OCI-LY3 (cell line): ENCODE results near the gene STX1B.

Source experiments
- CTCF ChIP-seq: fragments of 200-600, 300-600 bp; sonication (generic); IDR thresholded peaks from 2 replicates; pipeline ENCODE4 v1.5.1; 2014; ENCODE audit warnings: antibody characterized with exemption, low read length, low read depth
- EZH2phosphoT487 ChIP-seq: fragments of 200-600 bp; shearing (Covaris generic); IDR thresholded peaks from 2 replicates; pipeline ENCODE4 v1.6.1; 2018; ENCODE audit warnings: antibody characterized with exemption, mixed run types, low read depth

GRCh38 chr16:30950516-30951065 lies 59.8 kb downstream of the STX1B start:
- TF ChIP-seq CTCF: no peak
- TF ChIP-seq EZH2phosphoT487: no peak
